IMR-90 (cell line): ENCODE results near the gene DPY19L1. TPM values are rescaled to one million over a fixed set of nuclear protein-coding genes. Genes with fewer than 3 reads are reported as not detected.
"Not testable (repeated sequence)": the region's sequence is repeated elsewhere in the genome, so short reads cannot be mapped to it uniquely, and the experiment has no call there.

Source experiments
- ATAC-seq: fragments of 200-7000 bp; cut with Tn5 transposase; 2 replicates; pipeline ENCODE4 v1.9.1; 2020; ENCODE audit warnings: low read depth, mild to moderate bottlenecking, moderate library complexity
- BruUV-seq: library from RNA; stranded (reverse); fragments of 400-500 nt; replicated peaks from 2 replicates; lab custom pipeline; 2021; lab: Mats Ljungman, UMichigan
- CTCF ChIA-PET: fragments of 300-600 bp; formaldehyde crosslinking; extraction: SDS; loops from one replicate; lab custom pipeline; 2021; ENCODE audit warnings: antibody characterized with exemption; lab: Yijun Ruan, JAX
- POLR2A ChIA-PET: fragments of 300-600 bp; sonication (Branson Sonifier 250); formaldehyde crosslinking; loops from one replicate; lab custom pipeline; 2022; ENCODE audit warnings: antibody characterized with exemption; ENCODE audit not compliant: unreplicated experiment; lab: Charles Lee
- DNase-seq: peaks from one replicate; pipeline ENCODE4 v3.0.0; 2013
- H2AFZ ChIP-seq: replicated peaks from 2 replicates; pipeline ENCODE3; 2013; ENCODE audit warnings: low read length, mild to moderate bottlenecking; ENCODE audit not compliant: poor library complexity
- H2AK5ac ChIP-seq: 2 replicates; pipeline ENCODE4 v1.6.1; 2013; ENCODE audit warnings: low read depth, low read length, inconsistent platforms
- H2AK9ac ChIP-seq: replicated peaks from 2 replicates; pipeline ENCODE3; 2013; ENCODE audit warnings: mild to moderate bottlenecking, low read depth, low read length, moderate library complexity; ENCODE audit not compliant: poor library complexity
- H2BK120ac ChIP-seq: 2 replicates; pipeline ENCODE4 v1.6.1; 2013; ENCODE audit warnings: low read depth, low read length, inconsistent platforms
- H2BK15ac ChIP-seq: 3 replicates; pipeline ENCODE4 v1.6.1; 2013; ENCODE audit warnings: low read depth, low read length, inconsistent platforms
- H2BK20ac ChIP-seq: 2 replicates; pipeline ENCODE4 v1.6.1; 2013; ENCODE audit warnings: low read depth, mild to moderate bottlenecking, inconsistent platforms, low read length, moderate library complexity
- H2BK5ac ChIP-seq: 2 replicates; pipeline ENCODE4 v1.6.1; 2013; ENCODE audit warnings: mild to moderate bottlenecking, low read depth, low read length, inconsistent platforms; ENCODE audit not compliant: poor library complexity, severe bottlenecking
- H3K14ac ChIP-seq: replicated peaks from 2 replicates; pipeline ENCODE4 v1.6.1; 2013; ENCODE audit warnings: low read depth, low read length, inconsistent platforms
- H3K18ac ChIP-seq: 2 replicates; pipeline ENCODE4 v1.6.1; 2013; ENCODE audit warnings: low read depth, low read length, control low read depth
- H3K23ac ChIP-seq: 2 replicates; pipeline ENCODE4 v1.6.1; 2013; ENCODE audit warnings: low read depth, low read length, inconsistent platforms
- H3K27ac ChIP-seq: 2 replicates; pipeline ENCODE4 v1.5.1; 2013; ENCODE audit warnings: mild to moderate bottlenecking, control low read depth, low read length; ENCODE audit not compliant: insufficient read depth
- H3K27me3 ChIP-seq: 2 replicates; pipeline ENCODE4 v1.6.1; 2013; ENCODE audit warnings: low read length; ENCODE audit not compliant: control insufficient read depth, insufficient read depth
- H3K36me3 ChIP-seq: 2 replicates; pipeline ENCODE4 v1.6.1; 2013; ENCODE audit warnings: low read length, mixed read lengths; ENCODE audit not compliant: control insufficient read depth, insufficient read depth
- H3K4ac ChIP-seq: 2 replicates; pipeline ENCODE4 v1.6.1; 2013; ENCODE audit warnings: low read depth, low read length, inconsistent platforms
- H3K4me1 ChIP-seq: 2 replicates; pipeline ENCODE4 v1.6.1; 2013; ENCODE audit warnings: low read length, mixed read lengths; ENCODE audit not compliant: control insufficient read depth, insufficient read depth
- H3K4me2 ChIP-seq: 2 replicates; pipeline ENCODE4 v1.6.1; 2013; ENCODE audit warnings: low read depth, mild to moderate bottlenecking, control low read depth, low read length, moderate library complexity
- H3K4me3 ChIP-seq: 2 replicates; pipeline ENCODE4 v1.5.1; 2013; ENCODE audit warnings: low read depth, mild to moderate bottlenecking, control low read depth, low read length, moderate library complexity; ENCODE audit not compliant: insufficient read depth
- H3K56ac ChIP-seq: 2 replicates; pipeline ENCODE4 v1.6.1; 2013; ENCODE audit warnings: low read length, inconsistent platforms; ENCODE audit not compliant: insufficient read depth; ENCODE audit errors: extremely low read depth
- H3K79me1 ChIP-seq, 2 experiments: 2 replicates each; pipeline ENCODE4 v1.6.1; 2013; ENCODE audit warnings: low read length in 2 of 2, inconsistent platforms in 1 of 2, low read depth in 1 of 2
- H3K9ac ChIP-seq: 2 replicates; pipeline ENCODE4 v1.6.1; 2013; ENCODE audit warnings: low read depth, low read length, control low read depth
- H3K9me1 ChIP-seq: 2 replicates; pipeline ENCODE4 v1.6.1; 2013; ENCODE audit warnings: low read length, inconsistent platforms; ENCODE audit not compliant: insufficient read depth
- H3K9me3 ChIP-seq: 2 replicates; pipeline ENCODE4 v1.6.1; 2013; ENCODE audit warnings: low read length; ENCODE audit not compliant: control insufficient read depth, insufficient read depth
- H4K20me1 ChIP-seq: 2 replicates; pipeline ENCODE4 v1.6.1; 2013; ENCODE audit warnings: low read length, inconsistent platforms; ENCODE audit not compliant: insufficient read depth
- H4K5ac ChIP-seq: 2 replicates; pipeline ENCODE4 v1.6.1; 2013; ENCODE audit warnings: mild to moderate bottlenecking, low read depth, low read length, control low read depth
- H4K8ac ChIP-seq, 2 experiments: 2 replicates each; pipeline ENCODE4 v1.6.1; 2013; ENCODE audit warnings: low read depth in 2 of 2, low read length in 2 of 2, control low read depth in 1 of 2, inconsistent platforms in 1 of 2
- H4K91ac ChIP-seq: 2 replicates; pipeline ENCODE4 v1.6.1; 2013; ENCODE audit warnings: low read depth, low read length, inconsistent platforms; ENCODE audit not compliant: insufficient read depth
- WGBS, 2 experiments: methylation state at CpG; one replicate each; pipeline versions ENCODE4 v1.1.5 to v1.1.7; 2013; ENCODE audit warnings: missing lambda C conversion rate in 2 of 2; ENCODE audit not compliant: insufficient read length in 1 of 2; ENCODE audit errors: extremely low coverage in 2 of 2; 5-methylcytosine and 5-hydroxymethylcytosine counted together
- dilution Hi-C: fragments of 300-500 bp; cut with HindIII; formaldehyde crosslinking; loops from one replicate; pipeline ENCODE4 v1.14.3; 2018; ENCODE audit warnings: low sequenced_read_pairs; ENCODE audit not compliant: unreplicated experiment
- in situ Hi-C: fragments of 300-500 bp; cut with MboI; formaldehyde crosslinking; loops from 3 replicates; pipeline ENCODE4 v1.14.3; 2019; ENCODE audit warnings: low sequenced_read_pairs, inconsistent platforms, mixed read lengths
- intact Hi-C: fragments of 100-400 bp; cut with micrococcal nuclease; formaldehyde crosslinking; loops from 2 replicates; pipeline ENCODE4 v1.10.0; 2022
- polyA plus RNA-seq, 3 experiments: library from polyadenylated mRNA; depleted of rRNA; stranded (reverse); fragments of >200 nt; gene quantifications; 2 replicates each; pipeline ENCODE4 v1.2.3, GENCODE V29; 2012; ENCODE audit warnings: low replicate concordance in 1 of 3
- total RNA-seq: library from RNA; depleted of rRNA; stranded (reverse); fragments of >200 nt; gene quantifications from 2 replicates; pipeline ENCODE4 v1.2.3, GENCODE V29; 2012

The DPY19L1 gene
- total and polyA plus RNA-seq, 2 of the 4 experiments (the other 2 are of a cell fraction): 12.1 to 12.2 TPM

DNA sequence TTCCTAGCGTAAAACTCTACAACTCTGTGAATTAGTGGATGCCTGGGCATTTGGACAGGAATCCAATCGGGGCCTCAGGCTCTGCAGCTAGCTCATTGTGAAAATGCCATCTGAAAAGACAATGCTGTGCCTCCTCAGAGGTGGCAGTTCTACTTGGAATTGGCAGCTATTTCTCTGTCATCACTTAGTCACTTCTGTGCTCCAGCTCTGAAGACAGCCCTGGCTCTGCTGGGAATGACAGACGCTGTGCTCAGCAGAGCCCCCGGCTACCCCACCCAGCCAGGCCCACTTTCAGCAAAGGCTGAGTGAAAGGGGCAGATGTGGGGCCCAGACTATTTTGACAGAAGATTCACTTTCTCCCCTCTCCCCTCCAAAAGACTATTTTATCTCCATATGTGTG is 119.8 kb downstream of the DPY19L1 start:
- H2AK9ac ChIP-seq, H3K9ac ChIP-seq, H2AFZ ChIP-seq, H3K4ac ChIP-seq, H3K9me1 ChIP-seq, H3K27me3 ChIP-seq, H3K4me2 ChIP-seq, H2BK20ac ChIP-seq, H3K36me3 ChIP-seq, H3K79me1 ChIP-seq, H4K8ac ChIP-seq, H3K4me1 ChIP-seq, H2BK5ac ChIP-seq, H4K20me1 ChIP-seq, H4K5ac ChIP-seq, H3K27ac ChIP-seq, CTCF ChIA-PET, H2BK120ac ChIP-seq, H2BK15ac ChIP-seq, H3K56ac ChIP-seq, dilution Hi-C loops, H3K4me3 ChIP-seq, POLR2A ChIA-PET, BruUV-seq, in situ Hi-C loops, H2AK5ac ChIP-seq, intact Hi-C loops, ATAC-seq, H3K9me3 ChIP-seq, H4K91ac ChIP-seq, H3K14ac ChIP-seq, DNase-seq, H3K23ac ChIP-seq, H3K18ac ChIP-seq: not testable (repeated sequence)
- 20% methylated on average over 1 of the region's 4 CpGs; no CpG with 5 or more reads in 1 of the 2 experiments for WGBS, 2 experiments
